H1 (cell line): ENCODE data around the gene NEURL1B. TPM values are rescaled to one million over a fixed set of nuclear protein-coding genes. Genes with fewer than 3 reads are reported as not detected.

ENCODE experiments used
- CHD1 ChIP-seq: IDR thresholded peaks from 2 replicates; pipeline ENCODE4 v1.6.1; 2012; ENCODE audit warnings: low read depth, low read length, improper control_type of control experiment
- GABPA ChIP-seq: IDR thresholded peaks from 2 replicates; pipeline ENCODE4 v1.6.1; 2011; ENCODE audit warnings: mild to moderate bottlenecking, low read length, moderate library complexity, borderline replicate concordance; ENCODE audit not compliant: insufficient read depth
- GTF2F1 ChIP-seq: IDR thresholded peaks from 2 replicates; pipeline ENCODE4 v1.6.1; 2012; ENCODE audit warnings: low read depth, low read length, improper control_type of control experiment, borderline replicate concordance
- polyA plus RNA-seq, 7 experiments: library from polyadenylated mRNA; depleted of rRNA in 3 of 7; stranded (reverse) in 5 of 7; unstranded in 2 of 7; fragments of >200 nt in 5 of 7; fragments of 200-250 nt in 2 of 7; gene quantifications; 1 replicate in 5 of 7; 2 replicates in 1 of 7; 4 replicates in 1 of 7; pipeline versions ENCODE4 v1.2.1 to v1.2.3, GENCODE V29; 2011 to 2013; ENCODE audit warnings: missing spikeins in 2 of 7, mixed read lengths in 2 of 7
- total RNA-seq: library from RNA; stranded (reverse); fragmentation: NEBNext Ultra II Directional; extraction: Animal tissue kit (Norgen Biotek cat#: 25700); gene quantifications from 2 replicates; pipeline ENCODE4 v1.2.1, GENCODE V29; 2021
- TF ChIP-seq, protein P1 (sequence below): IDR thresholded peaks from 2 replicates; pipeline ENCODE4 v1.6.1; 2012; ENCODE audit warnings: inconsistent platforms

Gene NEURL1B
- total and polyA plus RNA-seq, 2 of the 8 experiments (the other 6 are each of a cell fraction or from before 2014, with no cell fraction given): 3.3 to 6.1 TPM

DNA sequence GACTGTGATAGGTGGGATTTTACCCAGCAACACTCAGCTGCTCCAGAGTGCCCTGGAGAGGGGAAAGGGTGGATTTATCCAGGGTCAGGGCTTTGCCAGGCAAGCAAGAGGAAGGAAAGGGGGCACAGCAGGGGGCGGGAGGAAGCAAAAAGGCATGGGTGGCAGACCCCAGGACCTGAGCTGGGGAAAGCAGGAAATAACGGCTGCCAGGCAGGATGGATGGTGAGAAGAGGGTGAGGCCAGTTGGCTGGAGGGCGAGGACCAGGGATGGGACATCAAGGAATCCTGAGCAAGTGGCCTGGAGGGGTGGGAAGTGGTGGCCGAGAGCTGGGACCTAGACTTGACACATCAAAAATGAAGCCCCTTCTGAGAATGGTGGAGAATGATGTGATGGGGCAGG lies 65.7 kb downstream of the NEURL1B start (continued):
- no peak for TF ChIP-seq CHD1
- TF ChIP-seq GABPA: no peak
- TF ChIP-seq, protein P1, sequence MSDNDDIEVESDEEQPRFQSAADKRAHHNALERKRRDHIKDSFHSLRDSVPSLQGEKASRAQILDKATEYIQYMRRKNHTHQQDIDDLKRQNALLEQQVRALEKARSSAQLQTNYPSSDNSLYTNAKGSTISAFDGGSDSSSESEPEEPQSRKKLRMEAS: no peak
- no peak for TF ChIP-seq GTF2F1
